Hepatocyte (in vitro differentiated cells): Measurements from ENCODE around the gene PRKG1. TPM values are rescaled to one million over a fixed set of nuclear protein-coding genes. Genes with fewer than 3 reads are reported as not detected.

ENCODE experiments used
- DNase-seq: peaks from one replicate; pipeline ENCODE4 v3.0.0-alpha.2; 2016; ENCODE audit warnings: low spot score
- H2AFZ ChIP-seq: fragments of 200-600 bp; sonication (generic); 2 replicates; pipeline ENCODE4 v1.6.0; 2016; ENCODE audit warnings: antibody characterized with exemption, mild to moderate bottlenecking
- H3K27ac ChIP-seq: fragments of 200-600 bp; sonication (generic); 2 replicates; pipeline ENCODE4 v1.5.1; 2016; ENCODE audit warnings: mild to moderate bottlenecking
- H3K27me3 ChIP-seq: fragments of 200-600 bp; sonication (generic); 2 replicates; pipeline ENCODE4 v1.6.1; 2016
- H3K36me3 ChIP-seq: fragments of 200-600 bp; sonication (generic); replicated peaks from 2 replicates; pipeline ENCODE4 v1.5.1; 2016; ENCODE audit warnings: low read depth; ENCODE audit not compliant: insufficient read depth
- H3K4me1 ChIP-seq: fragments of 200-600 bp; sonication (generic); 2 replicates; pipeline ENCODE4 v1.5.1; 2016; ENCODE audit warnings: mild to moderate bottlenecking, moderate library complexity; ENCODE audit not compliant: insufficient read depth
- H3K4me2 ChIP-seq: fragments of 200-600 bp; sonication (generic); 2 replicates; pipeline ENCODE4 v1.6.0; 2016
- H3K4me3 ChIP-seq: fragments of 200-600 bp; sonication (generic); 2 replicates; pipeline ENCODE4 v1.5.1; 2016; ENCODE audit warnings: mild to moderate bottlenecking
- H3K79me2 ChIP-seq: fragments of 200-600 bp; sonication (generic); 2 replicates; pipeline ENCODE4 v1.6.0; 2017; ENCODE audit warnings: mild to moderate bottlenecking
- H3K9me2 ChIP-seq: fragments of 200-600 bp; sonication (generic); replicated peaks from 2 replicates; pipeline ENCODE4 v1.6.0; 2017; ENCODE audit warnings: mild to moderate bottlenecking; ENCODE audit not compliant: insufficient read depth
- H3K9me3 ChIP-seq: fragments of 200-600 bp; sonication (generic); 2 replicates; pipeline ENCODE4 v1.5.1; 2016; ENCODE audit warnings: low read depth, mild to moderate bottlenecking
- H4K20me1 ChIP-seq: fragments of 200-600 bp; sonication (generic); 2 replicates; pipeline ENCODE4 v1.6.0; 2016; ENCODE audit warnings: mild to moderate bottlenecking; ENCODE audit not compliant: insufficient read depth, poor library complexity, severe bottlenecking
- CTCF ChIP-seq: fragments of 200-600 bp; sonication (generic); IDR thresholded peaks from 2 replicates; pipeline ENCODE4 v1.5.1; 2016; ENCODE audit warnings: antibody characterized with exemption, mild to moderate bottlenecking; ENCODE audit not compliant: poor library complexity
- EZH2 ChIP-seq: fragments of 200-600 bp; sonication (generic); IDR thresholded peaks from 2 replicates; pipeline ENCODE4 v1.6.1; 2016; ENCODE audit warnings: antibody characterized with exemption, mild to moderate bottlenecking, borderline replicate concordance
- EZH2phosphoT487 ChIP-seq: fragments of 200-600 bp; sonication (generic); IDR thresholded peaks from one replicate; pipeline ENCODE4 v1.6.1; 2018; ENCODE audit warnings: antibody characterized with exemption, mild to moderate bottlenecking, low read depth, moderate library complexity; ENCODE audit not compliant: unreplicated experiment, severe bottlenecking
- WGBS: methylation state at CpG from one replicate; pipeline ENCODE4 v1.1.6; 2016; ENCODE audit warnings: low lambda C conversion rate; ENCODE audit errors: missing lambda C conversion rate; 5-methylcytosine and 5-hydroxymethylcytosine counted together
- polyA plus RNA-seq: library from polyadenylated mRNA; unstranded; fragments of >200 nt; fragmentation: Nextera tagmentation; extraction: Ambion mirVana; gene quantifications from 2 replicates; pipeline ENCODE4 v1.2.1, GENCODE V29; 2016
- total RNA-seq: library from RNA; depleted of rRNA; stranded (reverse); fragments of >200 nt; gene quantifications from 2 replicates; pipeline ENCODE4 v1.2.3, GENCODE V29; 2014

The PRKG1 gene
- total and polyA plus RNA-seq, 2 experiments from 2014 or later = 4.0 to 8.1 TPM

- TF ChIP-seq EZH2phosphoT487 (no peak), EZH2 (no peak), CTCF (no peak)
- DNase-seq = peak; percentile 43
- Histone ChIP-seq H3K27me3 (peaks cover 6% of the 10 kb centered on the region), H3K79me2 (no peaks in the 10 kb centered on the region), H2AFZ (no peak overlapping the region), H3K4me2 (no peak overlapping the region), H3K27ac (no peak overlapping the region), H4K20me1 (no peaks in the 10 kb centered on the region), H3K36me3 (no peaks in the 10 kb centered on the region), H3K4me3 (no peak overlapping the region), H3K9me2 (no peaks in the 10 kb centered on the region), H3K4me1 (peaks cover 4% of the 10 kb centered on the region), H3K9me3 (no peaks in the 10 kb centered on the region)
- 65% methylated on average over 7 of the region's 7 CpGs for WGBS
Measured at GRCh38 chr10:52318822-52319464, 1244.7 kb downstream of the PRKG1 start.

GRCh38 chr10:52319926-52320325 is 1245.6 kb downstream of the PRKG1 start:
- Histone ChIP-seq H3K36me3 (no peaks in the 10 kb centered on the region), H3K79me2 (no peaks in the 10 kb centered on the region), H4K20me1 (no peaks in the 10 kb centered on the region), H2AFZ (no peak overlapping the region), H3K4me2 (no peak overlapping the region), H3K9me3 (no peaks in the 10 kb centered on the region), H3K4me1 (peaks cover 4% of the 10 kb centered on the region), H3K27ac (no peak overlapping the region), H3K4me3 (no peak overlapping the region), H3K9me2 (no peaks in the 10 kb centered on the region), H3K27me3 (peaks cover 6% of the 10 kb centered on the region)
- TF ChIP-seq EZH2phosphoT487 (no peak), EZH2 (no peak), CTCF (no peak)
- 89% methylated on average over 2 of the region's 2 CpGs for WGBS
- DNase-seq = no peak

GRCh38 chr10:52322323-52322722 is 1248.0 kb downstream of the PRKG1 start:
- Histone ChIP-seq H3K4me1 (peaks cover 4% of the 10 kb centered on the region), H2AFZ (no peak overlapping the region)

More at GRCh38 chr10:52322323-52322722, 1248.0 kb downstream of the PRKG1 start:
- TF ChIP-seq EZH2phosphoT487 = no peak
- no peak for TF ChIP-seq CTCF
- TF ChIP-seq EZH2 = no peak
- no peak overlapping the region for H3K4me3 ChIP-seq
- no peaks in the 10 kb centered on the region for H3K36me3 ChIP-seq
- no peak for DNase-seq
- H3K9me2 ChIP-seq = no peaks in the 10 kb centered on the region
- WGBS = 91% methylated on average over 1 of the region's 1 CpG
- no peaks in the 10 kb centered on the region for H3K9me3 ChIP-seq
- H3K27ac ChIP-seq = no peak overlapping the region
- no peak overlapping the region for H3K4me2 ChIP-seq
- no peaks in the 10 kb centered on the region for H3K27me3 ChIP-seq
- H4K20me1 ChIP-seq = no peaks in the 10 kb centered on the region
- no peaks in the 10 kb centered on the region for H3K79me2 ChIP-seq
